Measurements from ENCODE around the gene CPA4. TPM values are rescaled to one million over a fixed set of nuclear protein-coding genes. Genes with fewer than 3 reads are reported as not detected.

The CPA4 gene
- total and polyA plus RNA-seq, 2 experiments from 2014 or later = not detected

GRCh38 chr7:130294314-130294713 is 1.4 kb downstream of the CPA4 start:
- H3K79me2 ChIP-seq (replicated peaks; ENCODE audit: insufficient read depth) = no peaks in the 10 kb centered on the region
- Mint-ChIP-seq H3K4me1 (no peaks in the 10 kb centered on the region), H3K36me3 (ENCODE audit: low read depth) (no peaks in the 10 kb centered on the region), H3K4me3 (no peak overlapping the region), H3K9me3 (no peaks in the 10 kb centered on the region), H3K27me3 (ENCODE audit: insufficient read depth, low read depth, poor library complexity) (peaks cover 8% of the 10 kb centered on the region), H3K27ac (no peak overlapping the region)
- no peaks in the 10 kb centered on the region for H3F3A ChIP-seq (replicated peaks; ENCODE audit: low read depth)
- no peak overlapping the region for H3K27ac ChIP-seq (ENCODE audit: low read depth)
- peaks cover 9% of the 10 kb centered on the region; the same call in 1 of the 2 replicates for H3K9me2 ChIP-seq (ENCODE audit: insufficient read depth)
- ATAC-seq (no peak), DNase-seq (ENCODE audit: low spot score) (no peak)
- TF ChIP-seq ZNF114 (CRISPR knock-in tag; IDR thresholded peaks at IDR 0.05) (no peak), CTCF (conservative IDR thresholded peaks at IDR 0.05; ENCODE audit: low read depth in 2 of 2) (no peak), JUNB (IDR thresholded peaks at IDR 0.05; ENCODE audit: unreplicated experiment) (no peak), STAT1 (IDR thresholded peaks at IDR 0.05; ENCODE audit: unreplicated experiment) (no peak), NANOG (IDR thresholded peaks at IDR 0.05; ENCODE audit: borderline replicate concordance) (no peak), CREB1 (CRISPR knock-in tag; IDR thresholded peaks at IDR 0.05; ENCODE audit: low read depth) (no peak), EZH2 (IDR thresholded peaks at IDR 0.05; ENCODE audit: low read depth, unreplicated experiment) (no peak), EZH2phosphoT487 (IDR thresholded peaks at IDR 0.05; ENCODE audit: unreplicated experiment) (no peak), ZNF331 (CRISPR knock-in tag; IDR thresholded peaks at IDR 0.05; ENCODE audit: low read depth) (no peak), REST (IDR thresholded peaks at IDR 0.05; ENCODE audit: unreplicated experiment) (no peak), POLR2AphosphoS5 (IDR thresholded peaks at IDR 0.05; ENCODE audit: low read depth) (no peak), ETS1 (IDR thresholded peaks at IDR 0.05) (no peak), ZNF462 (CRISPR knock-in tag; IDR thresholded peaks at IDR 0.05) (no peak)
- no peaks in the 10 kb centered on the region for H3K36me3 ChIP-seq (ENCODE audit: insufficient read depth)
- H3K4me1 ChIP-seq (ENCODE audit: insufficient read depth) = no peaks in the 10 kb centered on the region
- H3K27me3 ChIP-seq (ENCODE audit: insufficient read depth) = no peaks in the 10 kb centered on the region
- no peaks in the 10 kb centered on the region for H4K20me1 ChIP-seq (replicated peaks; ENCODE audit: insufficient read depth)
- H3K4me2 ChIP-seq = no peak overlapping the region
- no peak overlapping the region for H2AFZ ChIP-seq
- H3K4me3 ChIP-seq = no peak overlapping the region

Data from GM23338 (cell line).